ENCODE results near the gene GSDMA. TPM values are rescaled to one million over a fixed set of nuclear protein-coding genes. Genes with fewer than 3 reads are reported as not detected.

GSDMA gene
- total RNA-seq, 1 donor from 2014 or later: 0.26 TPM

GRCh38 chr17:39979016-39979670 lies 16.3 kb downstream of the GSDMA start:
- FAIRE-seq (no peak), DNase-seq (ENCODE audit: low read depth) (peak; percentile 94)
- H3K4me3 ChIP-seq (ENCODE audit: low read depth, low read length): no peak overlapping the region

GRCh38 chr17:39979893-39980350 lies 17.1 kb downstream of the GSDMA start:
- no peak for FAIRE-seq
- peaks cover 5% of the 10 kb centered on the region for H3K36me3 ChIP-seq (ENCODE audit: control insufficient read depth, insufficient read depth, low read length)
- no peak for TF ChIP-seq CTCF (IDR thresholded peaks at IDR 0.05; ENCODE audit: insufficient read depth, low read length, severe bottlenecking)
- peak overlapping the region; percentile 94 for H3K4me3 ChIP-seq (ENCODE audit: low read depth, low read length)
- peak; percentile 31 for DNase-seq (ENCODE audit: low read depth)
- H3K27me3 ChIP-seq (ENCODE audit: control insufficient read depth, insufficient read depth, low read length): no peaks in the 10 kb centered on the region

More at GRCh38 chr17:39979016-39979670, 16.3 kb downstream of the GSDMA start:
- Histone ChIP-seq H3K36me3 (ENCODE audit: control insufficient read depth, insufficient read depth, low read length) (no peaks in the 10 kb centered on the region), H3K27me3 (ENCODE audit: control insufficient read depth, insufficient read depth, low read length) (no peaks in the 10 kb centered on the region)
- TF ChIP-seq CTCF (IDR thresholded peaks at IDR 0.05; ENCODE audit: insufficient read depth, low read length, severe bottlenecking): no peak

GRCh38 chr17:39980351-39981206 lies 17.8 kb downstream of the GSDMA start, which contains the start of gene PSMD3:
TSS of gene PSMD3 (plus strand) at chr17:39980807. CDS start at chr17:39980971, 164 bp downstream.
- peaks cover 7% of the 10 kb centered on the region for H3K36me3 ChIP-seq (ENCODE audit: control insufficient read depth, insufficient read depth, low read length)
- DNase-seq (ENCODE audit: low read depth) (peak; percentile 99), FAIRE-seq (no peak)
- peak within 1 kb of the TSS; percentile 94 for H3K4me3 ChIP-seq (ENCODE audit: low read depth, low read length)
- peak; percentile 81 for TF ChIP-seq CTCF (IDR thresholded peaks at IDR 0.05; ENCODE audit: insufficient read depth, low read length, severe bottlenecking)
- no peaks in the 10 kb centered on the region for H3K27me3 ChIP-seq (ENCODE audit: control insufficient read depth, insufficient read depth, low read length)

GRCh38 chr17:39981207-39981741 lies 18.5 kb downstream of the GSDMA start:
- peaks cover 7% of the 10 kb centered on the region for H3K36me3 ChIP-seq (ENCODE audit: control insufficient read depth, insufficient read depth, low read length)
- no peaks in the 10 kb centered on the region for H3K27me3 ChIP-seq (ENCODE audit: control insufficient read depth, insufficient read depth, low read length)
- H3K4me3 ChIP-seq (ENCODE audit: low read depth, low read length): peak overlapping the region; percentile 94
- no peak for FAIRE-seq
- no peak for DNase-seq (ENCODE audit: low read depth)
- no peak for TF ChIP-seq CTCF (IDR thresholded peaks at IDR 0.05; ENCODE audit: insufficient read depth, low read length, severe bottlenecking)

- no peak for TF ChIP-seq CTCF (IDR thresholded peaks at IDR 0.05; ENCODE audit: insufficient read depth, low read length, severe bottlenecking)
- Histone ChIP-seq H3K36me3 (ENCODE audit: control insufficient read depth, insufficient read depth, low read length) (peaks cover 13% of the 10 kb centered on the region), H3K27me3 (ENCODE audit: control insufficient read depth, insufficient read depth, low read length) (no peaks in the 10 kb centered on the region), H3K4me3 (ENCODE audit: low read depth, low read length) (peak overlapping the region; percentile 94)
- FAIRE-seq: no peak
- DNase-seq (ENCODE audit: low read depth): no peak
Measured at GRCh38 chr17:39981766-39982375, 19.1 kb downstream of the GSDMA start.

Data from bronchial epithelial cell (primary cell).